Testis (tissue), 3 donors: Measurements from ENCODE around the gene SMIM38. TPM values are rescaled to one million over a fixed set of nuclear protein-coding genes. Genes with fewer than 3 reads are reported as not detected.
"Not testable (repeated sequence)": the region's sequence is repeated elsewhere in the genome, so short reads cannot be mapped to it uniquely, and the experiment has no call there.

Experiments used
- DNase-seq: peaks from one replicate; pipeline ENCODE4 v3.0.0-alpha.2; 2019
- H3K27ac ChIP-seq, 2 donors: fragments of 200-600 bp; sonication (generic); one replicate each; pipeline ENCODE4 v1.5.1; 2019
- H3K27me3 ChIP-seq: fragments of 200-600 bp; sonication (generic); one replicate; pipeline ENCODE4 v1.5.1; 2019
- H3K36me3 ChIP-seq: fragments of 200-600 bp; sonication (generic); one replicate; pipeline ENCODE4 v1.5.1; 2017; ENCODE audit warnings: low read depth; ENCODE audit errors: missing control alignments
- H3K4me1 ChIP-seq: fragments of 200-600 bp; sonication (generic); one replicate; pipeline ENCODE4 v1.5.1; 2019
- H3K4me3 ChIP-seq, 2 donors: fragments of 200-600 bp; sonication (generic); one replicate each; pipeline ENCODE4 v1.5.1; 2017 to 2019
- H3K9me3 ChIP-seq: fragments of 200-600 bp; sonication (generic); one replicate; pipeline ENCODE4 v1.5.1; 2017
- POLR2A ChIP-seq: fragments of 450-650 bp; IDR thresholded peaks from one replicate; pipeline ENCODE4 v1.6.1; 2017; ENCODE audit warnings: antibody characterized with exemption, mild to moderate bottlenecking, moderate library complexity
- WGBS, 2 donors: methylation state at CpG; one replicate each; pipeline ENCODE4 v1.1.5; 2018; 5-methylcytosine and 5-hydroxymethylcytosine counted together
- intact Hi-C: fragments of 100-400 bp; cut with DNase I; formaldehyde crosslinking; loops from one replicate; pipeline ENCODE4 v1.15.1; 2023; ENCODE audit warnings: low total_unique reads
- polyA plus RNA-seq: library from polyadenylated mRNA; stranded (reverse); fragments of 350-450 nt; fragmentation: Illumina TruSeq; extraction: RNeasy Lipid Tissue Mini Kit (QIAGEN cat#74804); gene quantifications from one replicate; pipeline ENCODE4 v1.2.3, GENCODE V29; 2014; ENCODE audit warnings: low read depth, low replicate concordance; ENCODE audit not compliant: insufficient read depth
- total RNA-seq, 2 donors: library from RNA; depleted of rRNA; stranded (reverse); fragments of >200 nt; gene quantifications; one replicate each; pipeline ENCODE4 v1.2.3, GENCODE V29; 2016
- TF ChIP-seq, protein P1 (sequence below), 3 experiments: fragments of 450-650 bp in 2 of 3; fragments of 200-600 bp in 1 of 3; sonication (generic) in 1 of 3; IDR thresholded peaks; one replicate each; pipeline ENCODE4 v1.5.1; 2016 to 2019; ENCODE audit warnings: antibody characterized with exemption in 3 of 3, mild to moderate bottlenecking in 2 of 3, moderate library complexity in 1 of 3

SMIM38 gene
- total and polyA plus RNA-seq, 3 donors from 2014 or later, result 3.3 to 8.8 (median 3.9) TPM

DNA sequence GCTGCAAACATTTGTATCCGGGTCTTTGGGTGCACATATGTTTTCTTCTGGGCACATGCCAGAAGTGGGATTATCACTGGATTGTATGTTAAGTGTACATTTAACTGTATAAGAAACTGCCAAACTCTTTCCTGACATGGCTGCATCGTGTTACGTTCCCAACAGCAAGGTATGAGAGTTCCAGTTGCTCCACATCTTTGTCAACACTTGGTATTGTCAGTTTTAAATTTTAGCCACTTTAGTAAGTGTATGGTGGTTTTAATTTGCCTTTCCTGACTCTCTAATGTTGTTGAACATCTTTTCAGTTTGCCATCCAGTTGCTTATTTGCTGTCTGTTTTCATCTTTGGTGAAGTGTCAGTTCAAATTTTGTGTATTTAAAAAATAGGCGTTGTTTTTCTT is 22.5 kb upstream of the SMIM38 start:
- H3K36me3 ChIP-seq, result no peaks in the 10 kb centered on the region
- H3K4me3 ChIP-seq, result no peak overlapping the region
- H3K9me3 ChIP-seq, result no peaks in the 10 kb centered on the region
- TF ChIP-seq, protein P1, sequence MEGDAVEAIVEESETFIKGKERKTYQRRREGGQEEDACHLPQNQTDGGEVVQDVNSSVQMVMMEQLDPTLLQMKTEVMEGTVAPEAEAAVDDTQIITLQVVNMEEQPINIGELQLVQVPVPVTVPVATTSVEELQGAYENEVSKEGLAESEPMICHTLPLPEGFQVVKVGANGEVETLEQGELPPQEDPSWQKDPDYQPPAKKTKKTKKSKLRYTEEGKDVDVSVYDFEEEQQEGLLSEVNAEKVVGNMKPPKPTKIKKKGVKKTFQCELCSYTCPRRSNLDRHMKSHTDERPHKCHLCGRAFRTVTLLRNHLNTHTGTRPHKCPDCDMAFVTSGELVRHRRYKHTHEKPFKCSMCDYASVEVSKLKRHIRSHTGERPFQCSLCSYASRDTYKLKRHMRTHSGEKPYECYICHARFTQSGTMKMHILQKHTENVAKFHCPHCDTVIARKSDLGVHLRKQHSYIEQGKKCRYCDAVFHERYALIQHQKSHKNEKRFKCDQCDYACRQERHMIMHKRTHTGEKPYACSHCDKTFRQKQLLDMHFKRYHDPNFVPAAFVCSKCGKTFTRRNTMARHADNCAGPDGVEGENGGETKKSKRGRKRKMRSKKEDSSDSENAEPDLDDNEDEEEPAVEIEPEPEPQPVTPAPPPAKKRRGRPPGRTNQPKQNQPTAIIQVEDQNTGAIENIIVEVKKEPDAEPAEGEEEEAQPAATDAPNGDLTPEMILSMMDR (IDR thresholded peaks at IDR 0.05), result no peak
- TF ChIP-seq POLR2A, result no peak
- intact Hi-C loops, result no loop called here
- no peak for DNase-seq
- 92 to 98% methylated on average over 4 of the region's 4 CpGs for WGBS, 2 donors
- peaks cover 16% of the 10 kb centered on the region for H3K4me1 ChIP-seq
- H3K27me3 ChIP-seq, result no peaks in the 10 kb centered on the region
- H3K27ac ChIP-seq, result no peak overlapping the region

DNA sequence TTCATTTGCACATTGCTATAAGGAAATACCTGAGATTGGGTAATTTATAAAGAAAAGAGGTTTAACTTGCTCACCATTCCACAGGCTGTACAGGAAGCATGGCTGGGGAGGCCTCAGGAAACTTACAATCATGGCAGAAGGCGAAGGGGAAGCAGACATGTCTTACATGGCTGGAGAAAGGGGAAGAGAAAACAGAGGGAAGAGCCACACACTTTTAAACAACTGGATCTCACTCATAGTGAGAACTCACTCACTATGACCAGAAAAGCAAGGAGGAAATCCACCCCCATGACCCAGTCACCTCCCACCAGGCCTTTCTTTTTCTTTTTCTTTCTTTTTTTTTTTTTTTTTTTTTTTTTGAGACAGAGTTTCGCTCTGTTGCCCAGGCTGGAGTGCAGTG is 21.6 kb upstream of the SMIM38 start:
- DNase-seq, H3K9me3 ChIP-seq, H3K27ac ChIP-seq, H3K36me3 ChIP-seq, H3K4me3 ChIP-seq, intact Hi-C loops, H3K27me3 ChIP-seq: not testable (repeated sequence)
- H3K4me1 ChIP-seq, result peaks cover 16% of the 10 kb centered on the region
- WGBS, 2 donors, result 92 to 100% methylated on average over 2 of the region's 2 CpGs

DNA sequence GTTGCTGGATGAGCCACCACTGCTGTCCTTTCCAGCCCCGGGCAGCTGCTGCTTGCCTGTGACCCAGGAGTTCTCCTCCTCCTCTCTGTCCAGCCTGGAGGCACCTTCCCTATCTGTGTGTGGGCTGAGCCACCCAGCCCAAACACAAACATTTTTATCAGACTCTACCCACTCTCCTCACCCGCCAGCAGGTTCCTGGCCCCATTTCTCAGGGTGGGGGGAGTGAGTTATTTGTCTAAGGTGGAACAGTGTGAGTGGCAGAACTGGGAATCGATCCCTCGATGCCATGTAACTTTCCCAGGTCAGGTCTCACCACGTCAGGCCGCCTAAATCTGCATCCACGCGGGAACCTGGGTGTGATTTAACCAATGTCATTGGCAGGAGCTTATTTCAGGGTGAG is 20.8 kb upstream of the SMIM38 start:
- H3K9me3 ChIP-seq, result no peaks in the 10 kb centered on the region
- no peak overlapping the region for H3K4me3 ChIP-seq
- TF ChIP-seq, protein P1 (IDR thresholded peaks at IDR 0.05), result no peak
- no peak for TF ChIP-seq POLR2A
- no peak overlapping the region for H3K27ac ChIP-seq
- H3K27me3 ChIP-seq, result no peaks in the 10 kb centered on the region
- WGBS, 2 donors, result 85 to 91% methylated on average over 8 of the region's 8 CpGs
- intact Hi-C loops, result no loop called here
- DNase-seq, result no peak
- H3K36me3 ChIP-seq, result no peaks in the 10 kb centered on the region
- peaks cover 16% of the 10 kb centered on the region for H3K4me1 ChIP-seq

DNA sequence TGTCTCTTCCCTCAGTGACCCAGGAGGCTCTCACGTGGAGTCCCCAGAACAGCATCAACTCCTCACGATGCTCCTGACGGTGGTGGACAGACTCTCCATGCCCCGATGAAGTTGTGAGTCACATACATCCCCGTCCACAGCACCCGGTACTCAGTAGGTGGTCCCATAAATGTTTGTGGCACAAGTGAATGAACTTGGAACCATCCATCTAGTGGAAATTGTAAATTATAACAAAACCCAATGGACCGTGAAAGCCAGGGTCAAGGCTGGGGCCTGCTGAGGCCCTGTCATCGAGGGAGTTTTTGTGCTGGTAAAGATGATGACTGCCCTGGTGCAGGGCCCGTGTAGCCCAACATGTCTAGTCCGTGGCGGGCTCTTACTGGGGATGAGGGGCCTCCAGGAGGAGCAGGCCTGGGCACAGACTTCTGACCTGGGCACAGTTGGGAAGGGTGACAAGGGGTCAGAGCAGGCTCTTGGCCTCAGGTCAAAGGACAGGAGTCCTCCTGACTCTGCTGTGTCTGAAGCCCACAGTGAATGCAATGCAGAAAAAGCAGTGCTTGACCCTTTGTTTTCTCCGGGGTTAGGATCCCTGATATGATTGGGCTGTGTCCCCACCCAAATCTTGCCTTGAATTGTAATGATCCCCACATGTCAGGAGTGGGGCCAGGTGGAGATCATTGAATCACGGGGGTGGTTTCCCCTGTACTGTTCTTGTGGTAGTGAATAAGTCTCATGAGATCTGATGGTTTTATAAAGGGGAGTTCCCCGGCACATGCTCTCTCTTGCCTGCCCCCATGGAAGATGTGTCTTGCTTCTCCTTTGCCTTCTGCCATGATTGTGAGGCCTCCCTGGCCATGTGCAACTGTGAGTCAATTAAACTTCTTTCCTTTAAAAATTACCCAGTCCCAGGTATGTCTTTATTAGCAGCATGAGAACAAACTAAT is 20.0 kb upstream of the SMIM38 start:
- Histone ChIP-seq H3K9me3 (no peaks in the 10 kb centered on the region), H3K4me1 (peaks cover 13% of the 10 kb centered on the region), H3K36me3 (no peaks in the 10 kb centered on the region), H3K4me3 (no peak overlapping the region), H3K27me3 (no peaks in the 10 kb centered on the region), H3K27ac (no peak overlapping the region)
- TF ChIP-seq, protein P1 (IDR thresholded peaks at IDR 0.05), result no peak
- no peak for TF ChIP-seq POLR2A
- 73 to 80% methylated on average over 12 to 14 of the region's 14 CpGs for WGBS, 2 donors
- intact Hi-C loops, result no loop called here
- no peak for DNase-seq

DNA sequence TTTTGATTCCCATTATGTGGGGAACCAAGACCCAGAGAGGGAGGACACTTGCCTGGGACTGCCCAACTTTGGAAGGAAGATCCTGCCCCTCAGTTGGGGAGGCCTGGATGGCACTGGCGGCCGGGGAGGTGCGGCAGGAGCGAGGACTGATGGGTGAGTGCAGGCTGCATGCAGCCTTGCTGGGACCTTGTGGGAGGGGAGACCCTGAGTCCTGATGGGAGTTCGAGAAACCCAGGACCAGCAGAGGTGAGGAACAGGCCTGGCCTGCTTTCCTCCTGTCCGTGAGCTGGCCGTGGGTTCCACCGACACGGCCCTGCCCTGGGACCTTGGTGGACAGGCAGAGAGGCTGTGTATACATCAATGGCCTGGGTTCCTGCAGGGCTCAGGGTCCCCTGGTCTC is 19.3 kb upstream of the SMIM38 start:
- TF ChIP-seq POLR2A, result no peak
- TF ChIP-seq, protein P1 (IDR thresholded peaks at IDR 0.05), result no peak
- Histone ChIP-seq H3K9me3 (no peaks in the 10 kb centered on the region), H3K27ac (no peak overlapping the region), H3K4me3 (no peak overlapping the region), H3K4me1 (peaks cover 7% of the 10 kb centered on the region), H3K36me3 (no peaks in the 10 kb centered on the region), H3K27me3 (no peaks in the 10 kb centered on the region)
- intact Hi-C loops, result no loop called here
- DNase-seq, result no peak
- WGBS, 2 donors, result 97% methylated on average over 5 to 7 of the region's 9 CpGs
